OCI-M2 (cell line): ENCODE measurements around the gene HS3ST6.
"Not testable (repeated sequence)": the region's sequence is repeated elsewhere in the genome, so short reads cannot be mapped to it uniquely, and the experiment has no call there.

Experiments
- DNase-seq: peaks from one replicate; lab custom pipeline; 2025; ENCODE audit not compliant: unreplicated experiment; lab: John Stamatoyannopoulos, UW

HS3ST6 gene

GRCh38 chr16:1909561-1910231 is 8.5 kb downstream of the HS3ST6 start:
- no peak for DNase-seq

GRCh38 chr16:1908983-1909382 is 9.2 kb downstream of the HS3ST6 start:
- no peak for DNase-seq

- DNase-seq = no peak
Observed at GRCh38 chr16:1908184-1908583, 10.0 kb downstream of the HS3ST6 start.

- DNase-seq = no peak
Observed at GRCh38 chr16:1907226-1907860, 10.9 kb downstream of the HS3ST6 start.

GRCh38 chr16:1906846-1907165 is 11.4 kb downstream of the HS3ST6 start:
- DNase-seq = no peak

GRCh38 chr16:1906055-1906845 is 12.0 kb downstream of the HS3ST6 start:
- DNase-seq = no peak

- no peak for DNase-seq
Observed at GRCh38 chr16:1903845-1904840, 14.1 kb downstream of the HS3ST6 start.

GRCh38 chr16:1903220-1903574 is 15.0 kb downstream of the HS3ST6 start:
- no peak for DNase-seq

GRCh38 chr16:1902547-1903219 is 15.5 kb downstream of the HS3ST6 start:
- no peak for DNase-seq

GRCh38 chr16:1900452-1900774 is 17.8 kb downstream of the HS3ST6 start:
- DNase-seq = no peak

- DNase-seq = no peak
Observed at GRCh38 chr16:1899641-1900451, 18.4 kb downstream of the HS3ST6 start.

GRCh38 chr16:1897692-1898091 is 20.5 kb downstream of the HS3ST6 start:
- DNase-seq = not testable (repeated sequence)

- DNase-seq = no peak
Observed at GRCh38 chr16:1895949-1896675, 22.1 kb downstream of the HS3ST6 start.

- DNase-seq = no peak
Observed at GRCh38 chr16:1895068-1895467, 23.1 kb downstream of the HS3ST6 start.

GRCh38 chr16:1890708-1891050 is 27.5 kb downstream of the HS3ST6 start:
- no peak for DNase-seq

GRCh38 chr16:1890024-1890707 is 28.0 kb downstream of the HS3ST6 start:
- DNase-seq = no peak

- no peak for DNase-seq
Observed at GRCh38 chr16:1887711-1888354, 30.4 kb downstream of the HS3ST6 start.

- no peak for DNase-seq
Observed at GRCh38 chr16:1884889-1885288, 33.3 kb downstream of the HS3ST6 start.
